ENCODE data around the gene IFT22.

IFT22 gene

GRCh38 chr7:101321491-101322401 lies at the start of gene IFT22:
TSS of gene IFT22 (minus strand) at chr7:101321812. CDS start at chr7:101321709, 103 bp downstream.
- TF ChIP-seq CTCF (IDR thresholded peaks at IDR 0.05; ENCODE audit: control insufficient read depth, extremely low read depth, insufficient read depth), result peak; percentile 37; the same call in 1 of the 2 replicates
- peak within 1 kb of the TSS; percentile 67 for H3K4me3 ChIP-seq (ENCODE audit: low read depth, low read length)
- DNase-seq (ENCODE audit: low read depth), result peak; percentile 68

GRCh38 chr7:101370836-101371235 lies 49.2 kb upstream of the IFT22 start:
- H3K4me3 ChIP-seq (ENCODE audit: low read depth, low read length), result no peak overlapping the region
- TF ChIP-seq CTCF (IDR thresholded peaks at IDR 0.05; ENCODE audit: control insufficient read depth, extremely low read depth, insufficient read depth), result no peak
- no peak for DNase-seq (ENCODE audit: low read depth)

- TF ChIP-seq CTCF (IDR thresholded peaks at IDR 0.05; ENCODE audit: control insufficient read depth, extremely low read depth, insufficient read depth), result no peak
- H3K4me3 ChIP-seq (ENCODE audit: low read depth, low read length), result no peak overlapping the region
- no peak for DNase-seq (ENCODE audit: low read depth)
Observed at GRCh38 chr7:101368422-101369165, 47.0 kb upstream of the IFT22 start.

GRCh38 chr7:101367676-101368075 lies 46.1 kb upstream of the IFT22 start:
- no peak for TF ChIP-seq CTCF (IDR thresholded peaks at IDR 0.05; ENCODE audit: control insufficient read depth, extremely low read depth, insufficient read depth)
- H3K4me3 ChIP-seq (ENCODE audit: low read depth, low read length), result no peak overlapping the region
- DNase-seq (ENCODE audit: low read depth), result no peak

- H3K4me3 ChIP-seq (ENCODE audit: low read depth, low read length), result no peak overlapping the region
- TF ChIP-seq CTCF (IDR thresholded peaks at IDR 0.05; ENCODE audit: control insufficient read depth, extremely low read depth, insufficient read depth), result no peak
- DNase-seq (ENCODE audit: low read depth), result no peak
Observed at GRCh38 chr7:101365956-101366355, 44.3 kb upstream of the IFT22 start.

- TF ChIP-seq CTCF (IDR thresholded peaks at IDR 0.05; ENCODE audit: control insufficient read depth, extremely low read depth, insufficient read depth), result peak; percentile 74
- DNase-seq (ENCODE audit: low read depth), result peak; percentile 26
- peak overlapping the region; percentile 69 for H3K4me3 ChIP-seq (ENCODE audit: low read depth, low read length)
Observed at GRCh38 chr7:101363734-101364374, 42.2 kb upstream of the IFT22 start.
